Activated CD4-positive, alpha-beta T cell treated with anti-CD3 and anti-CD28 coated beads for 24 hours (primary cell): ENCODE results near the gene MASP1.

Experiments used
- DNase-seq, 2 donors: peaks; one replicate each; pipeline ENCODE4 v3.0.0-alpha.2; 2020; ENCODE audit warnings: low read depth in 2 of 2

The MASP1 gene

DNA sequence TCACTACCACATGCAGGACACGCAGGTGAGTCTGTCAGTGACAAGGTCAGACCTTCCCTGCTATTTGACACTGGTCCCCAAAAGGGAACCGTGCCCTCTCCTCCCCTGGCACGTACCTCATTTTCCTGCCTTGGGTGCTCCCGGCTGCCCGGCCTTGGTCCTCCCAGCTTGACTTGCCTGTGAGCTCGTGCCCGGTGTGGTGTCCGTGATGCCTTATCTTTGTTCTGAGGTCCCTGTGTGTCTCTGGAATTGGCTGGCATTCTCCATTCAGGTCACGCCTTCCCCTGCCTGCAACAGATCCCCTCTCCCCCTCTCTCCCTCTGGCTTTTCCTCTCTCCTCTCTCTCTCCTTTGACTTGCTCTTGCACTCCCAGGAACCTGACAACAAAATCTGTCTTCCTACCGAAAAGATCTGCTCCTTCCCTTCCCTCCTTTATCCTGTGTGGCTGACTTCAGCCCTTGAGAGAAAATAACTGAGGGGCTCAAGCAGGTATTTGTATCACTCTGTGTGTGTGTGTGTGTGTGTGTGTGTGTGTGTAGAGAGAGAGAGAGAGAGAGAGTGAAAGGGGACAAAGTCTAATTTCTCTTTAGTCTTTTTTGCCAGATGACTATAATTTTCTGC is at the start of gene MASP1:
Gene MASP1, minus strand, starts transcription at position 226 of the 621 bp plus-strand sequence. Its CDS starts 105 bp downstream, at position 121.
- DNase-seq = no peak

DNA sequence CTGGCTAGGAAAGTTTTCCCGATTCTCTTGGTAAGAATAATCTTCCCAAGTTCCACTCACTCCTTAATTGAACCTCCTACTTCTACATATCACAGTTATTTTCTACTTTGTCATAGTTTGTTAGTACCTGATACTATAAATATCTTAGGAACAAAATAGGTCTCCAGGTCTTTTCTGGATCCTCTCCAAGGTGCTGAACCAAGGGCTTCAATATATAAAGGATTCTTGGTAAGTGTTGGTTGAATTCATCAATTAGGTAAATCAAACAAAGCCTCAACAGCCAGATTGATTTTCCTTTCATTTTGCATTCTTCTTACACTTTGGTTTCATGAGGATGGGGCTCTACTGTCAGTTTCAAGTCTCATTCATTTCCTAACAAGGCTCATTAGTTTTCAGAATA is 49.0 kb upstream of the MASP1 start:
- DNase-seq = no peak

GRCh38 chr3:187336322-187336721 is 44.8 kb upstream of the MASP1 start:
- DNase-seq = no peak

- DNase-seq = no peak
These were observed 43.4 kb upstream of the MASP1 start for GRCh38 chr3:187334904-187335303.

DNA sequence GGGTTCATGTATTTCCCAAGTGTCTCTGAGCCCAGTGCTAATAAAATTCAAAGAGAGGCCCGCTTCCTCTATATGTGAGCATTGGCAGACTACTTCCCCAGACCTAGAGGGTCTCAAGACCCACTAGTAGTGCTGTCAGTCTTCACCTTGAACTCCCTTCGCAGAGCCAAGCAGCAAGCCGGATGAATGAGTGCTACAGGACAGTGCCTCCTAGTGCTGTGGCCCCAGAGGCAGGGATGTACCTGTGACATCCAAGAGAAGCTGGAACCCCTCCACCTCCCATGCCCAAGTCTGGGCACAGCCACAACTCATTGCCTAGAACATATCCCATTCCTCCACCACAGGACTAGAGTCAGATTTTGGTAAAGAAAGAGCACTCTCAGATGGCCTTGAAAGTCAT is 37.2 kb upstream of the MASP1 start:
- DNase-seq = no peak

GRCh38 chr3:187327845-187328244 is 36.3 kb upstream of the MASP1 start:
- DNase-seq = no peak

- no peak for DNase-seq
These were observed 34.1 kb upstream of the MASP1 start for GRCh38 chr3:187325632-187326031.

DNA sequence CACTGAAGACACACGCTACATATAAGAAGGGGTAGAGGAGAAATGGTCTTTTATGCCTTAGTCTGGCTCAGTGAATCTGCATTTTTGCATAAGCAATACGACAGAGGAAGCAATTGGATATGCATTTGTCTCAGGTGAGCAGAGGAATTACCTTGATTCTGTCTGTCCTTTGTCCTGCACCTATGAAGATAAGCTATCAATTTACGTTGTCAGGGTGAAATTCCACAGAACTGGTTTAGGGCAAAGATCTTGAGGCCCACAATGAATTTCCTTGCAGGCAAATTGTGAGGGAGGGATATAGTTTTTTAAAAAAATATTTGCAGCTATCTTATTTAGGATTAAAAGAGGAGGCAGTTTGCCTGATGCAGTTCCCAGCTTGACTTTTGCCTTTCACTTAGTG is 31.6 kb upstream of the MASP1 start:
- DNase-seq = no peak

GRCh38 chr3:187322291-187322690 is 30.8 kb upstream of the MASP1 start:
- no peak for DNase-seq

- no peak for DNase-seq
These were observed 30.2 kb upstream of the MASP1 start for GRCh38 chr3:187321766-187322165.

DNA sequence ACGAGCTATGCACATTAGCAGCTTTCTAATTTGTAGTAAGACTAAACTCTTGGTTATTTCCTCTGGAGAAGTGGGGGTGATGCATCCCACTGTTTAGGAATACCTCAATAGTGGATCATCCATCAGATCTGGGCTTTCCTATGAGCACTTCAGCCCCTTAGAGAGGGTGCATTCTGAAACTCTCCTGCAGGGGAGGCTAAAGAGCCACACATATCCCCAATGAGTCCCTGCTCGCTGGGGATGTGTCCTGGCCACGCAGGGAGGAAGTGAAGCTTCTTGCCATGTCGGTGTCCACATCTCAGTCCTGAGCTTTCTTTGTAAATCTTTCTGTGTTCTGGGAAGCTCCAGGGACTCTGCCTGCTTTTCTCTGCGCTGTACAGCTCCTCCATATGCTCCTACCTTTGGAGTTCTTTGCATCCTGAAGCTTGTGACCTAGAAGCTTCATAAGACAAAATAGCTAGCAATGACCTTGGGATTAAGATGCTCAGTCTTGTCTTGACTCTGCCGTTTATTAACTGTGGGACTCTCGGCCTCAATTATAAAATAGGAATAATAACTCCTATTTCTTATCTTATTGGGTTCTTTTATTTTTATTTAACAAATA is 28.3 kb upstream of the MASP1 start:
- DNase-seq = peak; percentile 31 to 48

GRCh38 chr3:187318819-187319616 is 27.5 kb upstream of the MASP1 start:
- DNase-seq = peak; percentile 16 to 27

DNA sequence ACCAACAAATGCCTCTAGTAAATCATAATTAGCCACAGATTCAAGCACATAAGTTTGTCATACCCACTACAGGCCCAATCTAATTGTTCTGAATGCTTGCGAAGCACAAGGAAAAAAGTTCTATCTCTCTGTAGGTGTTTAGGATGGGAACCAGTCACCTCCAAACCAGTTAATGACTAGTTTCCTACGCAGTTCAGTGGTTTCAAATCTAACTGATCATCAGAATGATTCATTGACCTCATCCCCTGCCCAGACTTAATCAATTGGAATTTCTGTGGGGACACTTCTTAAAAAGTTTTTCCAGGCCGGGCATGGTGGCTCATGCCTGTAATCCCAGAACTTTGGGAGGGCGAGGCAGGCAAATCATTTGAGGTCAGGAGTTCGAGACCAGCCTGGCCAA is 24.3 kb upstream of the MASP1 start:
- DNase-seq = no peak

GRCh38 chr3:187314176-187314575 is 22.6 kb upstream of the MASP1 start:
- DNase-seq = no peak

- DNase-seq = no peak
These were observed 19.5 kb upstream of the MASP1 start for GRCh38 chr3:187310954-187311470.

DNA sequence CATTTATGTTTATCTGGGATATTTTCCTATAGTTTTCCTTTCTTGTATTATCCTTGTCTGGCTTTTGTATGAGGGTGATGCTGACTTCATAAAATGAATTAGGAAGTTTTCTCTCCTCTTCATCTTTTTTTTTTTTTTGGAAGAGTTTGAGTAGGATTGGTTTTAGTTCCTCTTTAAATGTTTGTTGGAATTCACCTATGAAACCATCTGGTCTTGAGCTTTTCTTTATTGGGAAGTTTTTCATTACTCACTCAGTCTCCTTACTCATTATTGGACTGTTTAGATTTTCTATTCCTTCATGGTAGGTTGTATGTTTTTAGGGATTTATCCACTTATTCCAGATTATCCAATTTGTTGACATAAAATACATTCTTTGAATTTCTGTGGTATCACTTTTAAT is 18.7 kb upstream of the MASP1 start:
- no peak for DNase-seq

DNA sequence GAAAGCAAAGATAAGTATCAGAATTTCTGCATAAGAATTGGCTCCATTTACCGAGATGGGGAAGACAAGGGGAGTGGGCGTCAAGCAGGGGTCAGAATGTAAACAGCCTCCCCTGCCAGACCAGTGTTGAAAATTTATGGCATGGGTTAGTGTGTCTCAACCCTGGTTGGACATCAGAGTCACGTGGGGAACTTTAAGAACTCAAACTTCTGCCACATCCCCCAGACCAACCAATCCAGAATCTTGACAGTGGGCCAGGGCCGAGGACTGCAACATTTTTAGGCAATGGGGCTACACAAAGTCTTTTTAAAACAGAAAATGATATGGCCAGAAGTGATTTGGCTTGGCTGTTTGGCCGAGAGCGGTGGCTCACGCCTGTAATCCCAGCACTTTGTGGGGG is 14.3 kb upstream of the MASP1 start:
- no peak for DNase-seq

GRCh38 chr3:187299611-187300010 is 8.1 kb upstream of the MASP1 start:
- DNase-seq = no peak

DNA sequence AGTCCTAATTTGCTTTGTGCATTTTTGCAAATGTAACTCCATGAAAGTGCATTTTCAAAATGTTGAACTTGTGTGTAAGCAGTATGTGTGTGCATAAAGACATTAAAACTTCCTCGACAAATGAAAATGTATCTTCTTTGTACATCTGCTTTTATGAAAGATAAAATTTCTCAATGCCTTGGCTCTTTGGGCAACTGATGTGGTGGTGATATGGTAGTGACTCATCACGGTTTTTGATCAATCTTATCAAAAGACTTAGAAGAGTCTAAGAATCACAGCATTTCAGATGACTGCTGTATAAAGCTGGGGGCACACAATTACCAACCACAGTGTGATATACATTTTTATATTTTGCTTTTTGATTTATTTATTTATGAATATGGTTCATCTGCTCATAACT is 5.4 kb upstream of the MASP1 start:
- no peak for DNase-seq

DNA sequence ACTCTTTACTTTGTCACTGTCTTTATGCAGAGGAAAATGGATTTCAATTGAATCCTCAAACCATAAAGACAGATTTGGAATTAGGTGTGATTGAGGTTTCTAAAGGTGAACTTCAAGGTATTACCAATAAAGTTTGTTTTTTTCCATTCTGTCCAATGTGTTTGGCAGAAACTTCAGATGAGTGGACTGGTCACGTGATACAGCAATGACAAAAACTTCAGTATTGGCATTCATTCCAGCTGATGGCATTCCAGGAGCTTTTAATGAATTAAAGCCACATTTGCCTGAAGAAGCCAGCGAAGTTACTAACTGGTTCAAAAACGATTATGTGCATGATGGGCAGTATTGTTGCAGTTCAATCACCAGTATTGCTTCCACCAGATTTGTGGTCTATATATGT is 4.5 kb upstream of the MASP1 start:
- DNase-seq = no peak

DNA sequence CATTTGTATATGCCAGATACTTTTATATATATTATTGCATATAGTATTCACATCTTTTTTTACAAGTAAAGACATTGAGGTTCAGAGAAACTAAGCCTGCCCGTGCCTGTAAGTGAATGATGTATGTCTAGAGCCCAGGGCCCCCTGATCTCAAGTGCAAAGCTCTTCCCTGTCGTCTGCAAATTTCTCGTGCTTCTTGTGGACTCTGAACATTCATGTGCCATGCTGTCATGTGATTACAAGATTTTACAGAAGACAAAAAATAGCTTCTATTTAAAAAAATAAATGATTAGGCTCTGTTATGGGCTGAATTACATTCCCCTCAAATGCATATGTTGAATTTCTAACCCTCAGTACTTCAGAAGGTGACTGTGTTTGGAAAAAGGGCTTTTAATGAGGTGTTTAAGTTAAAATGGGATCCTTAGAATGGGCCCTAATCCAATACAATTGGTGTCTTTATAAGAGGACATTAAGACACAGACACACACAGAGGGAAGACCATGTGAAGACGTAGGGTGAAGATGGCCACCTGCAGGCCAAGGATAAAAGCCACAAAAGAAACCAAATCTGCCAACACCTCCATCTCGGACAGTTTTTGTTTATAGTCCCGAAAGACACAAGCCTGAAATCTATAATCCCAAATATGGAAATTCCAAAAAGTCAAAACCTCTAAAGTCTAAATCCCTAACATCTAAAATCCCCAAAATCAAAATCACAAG is 3.9 kb upstream of the MASP1 start:
- DNase-seq = no peak
